ENCODE results near the gene RENBP. TPM values are rescaled to one million over a fixed set of nuclear protein-coding genes. Genes with fewer than 3 reads are reported as not detected.

RENBP gene
- total and polyA plus RNA-seq, 9 of the 15 experiments (the other 6 are each of a cell fraction or from before 2014, with no cell fraction given), result 0.07 to 14.8 (median 10.6) TPM; not detected in 1

DNA sequence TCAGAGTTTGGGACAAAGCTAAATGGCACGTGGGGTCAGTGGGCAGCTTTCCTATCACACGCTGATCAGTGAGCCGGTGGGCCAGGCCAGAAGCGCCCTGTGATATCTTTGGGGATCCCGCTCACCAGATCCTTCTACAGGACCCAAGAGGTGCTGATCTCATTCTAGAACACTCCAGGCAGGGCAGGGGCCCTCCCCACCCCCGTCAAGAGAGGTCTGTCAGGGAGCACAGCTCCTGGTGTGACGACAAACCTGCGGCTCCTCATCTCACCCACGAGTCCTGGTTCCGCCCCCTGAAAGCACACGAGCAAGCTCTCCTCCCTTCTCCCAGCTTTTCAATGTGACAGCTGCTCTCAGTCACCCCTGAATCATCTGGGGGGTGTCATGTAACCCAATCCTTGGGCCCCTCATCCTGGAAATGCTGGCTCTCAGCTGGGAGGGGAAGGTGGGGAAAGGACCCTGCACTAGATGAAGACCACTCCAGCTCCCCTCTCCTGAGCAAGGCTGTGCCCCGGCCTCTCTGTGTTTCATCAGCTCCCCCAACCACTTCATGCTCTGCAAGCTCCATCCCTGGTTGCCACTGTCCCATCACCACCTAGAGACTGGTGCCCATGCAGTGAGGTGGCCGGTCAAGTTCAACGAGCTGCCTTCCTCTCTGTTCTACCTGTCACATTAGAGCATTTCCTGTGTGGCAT is 22.5 kb upstream of the RENBP start:
- Histone ChIP-seq H3K9me3 (replicated peaks; ENCODE audit: control insufficient read depth, insufficient read depth, low read depth, low read length) (no peaks in the 10 kb centered on the region), H3K4me2 (ENCODE audit: insufficient read depth, low read length) (peak overlapping the region; percentile 86), H4K20me1 (replicated peaks; ENCODE audit: control insufficient read depth, insufficient read depth, low read length) (peaks cover 53% of the 10 kb centered on the region), H3K4me3 (peak overlapping the region; percentile 84; the same call in 1 of the 2 replicates), H3K27ac (ENCODE audit: extremely low read depth, low read depth, low read length) (peak overlapping the region; percentile 46; the same call in 2 of the 3 replicates), H2AFZ (ENCODE audit: low read depth, low read length) (no peak overlapping the region), H3K9me1 (ENCODE audit: control insufficient read depth, insufficient read depth, low read length) (peaks cover 5% of the 10 kb centered on the region), H3K36me3 (ENCODE audit: control insufficient read depth, insufficient read depth, low read length) (peaks cover 76% of the 10 kb centered on the region; the same call in 2 of the 3 replicates), H3K4me1 (replicated peaks in 1 of 2; ENCODE audit: control insufficient read depth in 2 of 2, insufficient read depth in 2 of 2, low read length in 2 of 2) (peaks cover 27 to 55% of the 10 kb centered on the region in 2 experiments), H3K9ac (ENCODE audit: insufficient read depth in 1 of 2, low read depth in 2 of 2, low read length in 2 of 2) (peak overlapping the region; percentile 77 to 96), H3K79me2 (ENCODE audit: control insufficient read depth, insufficient read depth, low read length) (peaks cover 92% of the 10 kb centered on the region), H3K27me3 (ENCODE audit: control insufficient read depth in 2 of 2, insufficient read depth in 2 of 2, low read length in 2 of 2) (no peaks in the 10 kb centered on the region)
- intact Hi-C loops (cut with micrococcal nuclease) (no loop called here), in situ Hi-C loops (cut with MboI) (no loop called here)
- ChIA-PET CTCF (ENCODE audit: low intra/inter-chr PET ratio) (no interaction called here), POLR2A (interaction anchor here (0.6 to 3.1 kb wide), 9 partner anchors 9 to 404 kb away, joined by 3 to 24 read pairs (median 5); no protein-coding TSS in a partner anchor)
- WGBS (ENCODE audit: insufficient coverage, low coverage, missing lambda C conversion rate), result 45% methylated on average over 10 of the region's 14 CpGs
- BruUV-seq (replicated peaks), result no TSS peak
- TF ChIP-seq ELF2 (CRISPR knock-in tag; IDR thresholded peaks at IDR 0.05) (no peak), RBFOX2 (IDR thresholded peaks at IDR 0.05; ENCODE audit: low read depth, low read length) (peak; percentile 36; the same call in 1 of the 2 replicates), EGR1 (conservative IDR thresholded peaks at IDR 0.05) (peak; percentile 35; the same call in 1 of the 2 replicates), RFX1 (IDR thresholded peaks at IDR 0.05) (no peak), PPARD (CRISPR knock-in tag; IDR thresholded peaks at IDR 0.05) (no peak), RAD21 (CRISPR knock-in tag; conservative IDR thresholded peaks at IDR 0.05 in 1 of 2, IDR thresholded peaks at IDR 0.05 in 1 of 2) (no peak)
- TF ChIP-seq, protein P1, sequence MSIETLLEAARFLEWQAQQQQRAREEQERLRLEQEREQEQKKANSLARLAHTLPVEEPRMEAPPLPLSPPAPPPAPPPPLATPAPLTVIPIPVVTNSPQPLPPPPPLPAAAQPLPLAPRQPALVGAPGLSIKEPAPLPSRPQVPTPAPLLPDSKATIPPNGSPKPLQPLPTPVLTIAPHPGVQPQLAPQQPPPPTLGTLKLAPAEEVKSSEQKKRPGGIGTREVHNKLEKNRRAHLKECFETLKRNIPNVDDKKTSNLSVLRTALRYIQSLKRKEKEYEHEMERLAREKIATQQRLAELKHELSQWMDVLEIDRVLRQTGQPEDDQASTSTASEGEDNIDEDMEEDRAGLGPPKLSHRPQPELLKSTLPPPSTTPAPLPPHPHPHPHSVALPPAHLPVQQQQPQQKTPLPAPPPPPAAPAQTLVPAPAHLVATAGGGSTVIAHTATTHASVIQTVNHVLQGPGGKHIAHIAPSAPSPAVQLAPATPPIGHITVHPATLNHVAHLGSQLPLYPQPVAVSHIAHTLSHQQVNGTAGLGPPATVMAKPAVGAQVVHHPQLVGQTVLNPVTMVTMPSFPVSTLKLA (conservative IDR thresholded peaks at IDR 0.05), result peak in 1 of 2 experiments; percentile 21; a peak in 1 of 4 replicates
- no peak for ATAC-seq
- no peak for FAIRE-seq
- peak in 1 of 4 experiments; percentile 47 for DNase-seq (ENCODE audit: extremely low read depth in 1 of 4, low spot score in 3 of 4)
